Panc1 (cell line): ENCODE data around the gene TAL1. TPM values are rescaled to one million over a fixed set of nuclear protein-coding genes. Genes with fewer than 3 reads are reported as not detected.

Source experiments
- ATAC-seq: fragments of 200-7000 bp; cut with Tn5 transposase; 2 replicates; pipeline ENCODE4 v1.9.1; 2020; ENCODE audit warnings: mild to moderate bottlenecking, moderate library complexity
- BruUV-seq: library from RNA; stranded (reverse); fragments of 400-500 nt; replicated peaks from 2 replicates; lab custom pipeline; 2021; lab: Mats Ljungman, UMichigan
- CTCF ChIA-PET: fragments of 300-600 bp; sonication (Branson Sonifier 250); formaldehyde crosslinking; loops from one replicate; lab custom pipeline; 2022; ENCODE audit warnings: antibody characterized with exemption; lab: Charles Lee
- POLR2A ChIA-PET: fragments of 300-600 bp; sonication (Branson Sonifier 250); formaldehyde crosslinking; loops from one replicate; lab custom pipeline; 2022; ENCODE audit warnings: antibody characterized with exemption; lab: Charles Lee
- DNase-seq: peaks from one replicate; pipeline ENCODE4 v3.0.0-alpha.2; 2010; ENCODE audit warnings: low read depth, low spot score
- H3K27ac ChIP-seq: 2 replicates; pipeline ENCODE4 v1.5.1; 2011; ENCODE audit warnings: mild to moderate bottlenecking, low read length, inconsistent platforms
- H3K27me3 ChIP-seq: fragments of 200-500 bp; sonication (Bioruptor generic); 2 replicates; pipeline ENCODE4 v1.6.0; 2014; ENCODE audit warnings: low read length, inconsistent platforms; ENCODE audit not compliant: control insufficient read depth, insufficient read depth
- H3K36me3 ChIP-seq: fragments of 200-500 bp; sonication (Bioruptor generic); 2 replicates; pipeline ENCODE4 v1.5.1; 2014; ENCODE audit warnings: inconsistent platforms, mild to moderate bottlenecking, low read length, moderate library complexity; ENCODE audit not compliant: control insufficient read depth, insufficient read depth
- H3K4me1 ChIP-seq: 2 replicates; pipeline ENCODE4 v1.5.1; 2011; ENCODE audit warnings: inconsistent platforms, mild to moderate bottlenecking, low read length, moderate library complexity; ENCODE audit not compliant: control insufficient read depth, insufficient read depth
- H3K4me3 ChIP-seq, 2 experiments: 2 replicates each; pipeline ENCODE4 v1.5.1; 2011 to 2012; ENCODE audit warnings: low read depth in 2 of 2, low read length in 2 of 2, mild to moderate bottlenecking in 2 of 2, inconsistent platforms in 1 of 2, moderate library complexity in 1 of 2
- H3K9me3 ChIP-seq: fragments of 200-500 bp; sonication (Bioruptor generic); 2 replicates; pipeline ENCODE4 v1.5.1; 2014; ENCODE audit warnings: low read depth, mild to moderate bottlenecking, inconsistent platforms, low read length, moderate library complexity; ENCODE audit not compliant: control insufficient read depth, insufficient read depth
- CTCF ChIP-seq: fragments of 450-650 bp; IDR thresholded peaks from 2 replicates; pipeline ENCODE4 v1.5.1; 2017; ENCODE audit warnings: mild to moderate bottlenecking
- POLR2AphosphoS5 ChIP-seq: IDR thresholded peaks from 2 replicates; pipeline ENCODE4 v1.6.1; 2012; ENCODE audit warnings: mild to moderate bottlenecking, low read depth, low read length, moderate library complexity
- REST ChIP-seq, 2 experiments: IDR thresholded peaks; 2 replicates each; pipeline ENCODE4 v1.6.1; 2011 to 2012; ENCODE audit warnings: low read depth in 2 of 2, control low read depth in 1 of 2, low read length in 1 of 2, mild to moderate bottlenecking in 1 of 2, moderate library complexity in 1 of 2; ENCODE audit not compliant: insufficient read depth in 1 of 2
- SIN3A ChIP-seq: IDR thresholded peaks from 2 replicates; pipeline ENCODE4 v1.6.1; 2012; ENCODE audit warnings: low read depth, mild to moderate bottlenecking, low read length, moderate library complexity, borderline replicate concordance; ENCODE audit not compliant: insufficient read depth
- TCF7L2 ChIP-seq: IDR thresholded peaks from 2 replicates; pipeline ENCODE4 v1.6.1; 2011; ENCODE audit warnings: mild to moderate bottlenecking, low read depth, low read length, inconsistent platforms
- in situ Hi-C: cut with HindIII; loops from 2 replicates; pipeline ENCODE4 v1.10.0; 2016; ENCODE audit warnings: low sequenced_read_pairs, low pct_unique_long_range_greater_than_20kb
- intact Hi-C: fragments of 100-400 bp; cut with micrococcal nuclease; formaldehyde crosslinking; loops from one replicate; pipeline ENCODE4 v1.10.0; 2022; ENCODE audit not compliant: unreplicated experiment
- total RNA-seq: library from RNA; stranded (reverse); gene quantifications from one replicate; pipeline ENCODE4 v1.2.1, GENCODE V29; 2021; ENCODE audit not compliant: unreplicated experiment

Gene TAL1
- total RNA-seq, 1 experiment from 2014 or later, result 0.05 TPM

GRCh38 chr1:47222476-47222875, 9.5 kb downstream of the TAL1 start:
- Histone ChIP-seq H3K27ac (no peak overlapping the region), H3K4me1 (0 out of 2 replicates have a peak, but pooled peaks cover 2% of the 10 kb centered on the region), H3K9me3 (no peaks in the 10 kb centered on the region), H3K4me3 (no peak overlapping the region), H3K27me3 (peaks cover 15% of the 10 kb centered on the region; the same call in 1 of the 2 replicates), H3K36me3 (no peaks in the 10 kb centered on the region)
- ChIA-PET POLR2A (no interaction called here), CTCF (no interaction called here)
- no peak for ATAC-seq
- BruUV-seq, result no TSS peak
- in situ Hi-C loops (no loop called here), intact Hi-C loops (no loop called here)
- TF ChIP-seq SIN3A, result no peak
- no peak for DNase-seq

GRCh38 chr1:47219590-47220220, 12.3 kb downstream of the TAL1 start:
- CTCF ChIA-PET, result no interaction called here
- intact Hi-C loops, result no loop called here
- H3K4me1 ChIP-seq, result no peaks in the 10 kb centered on the region
- DNase-seq (no peak), ATAC-seq (no peak)
- in situ Hi-C loops, result no loop called here
- no peaks in the 10 kb centered on the region for H3K9me3 ChIP-seq
- POLR2A ChIA-PET, result no interaction called here
- H3K27me3 ChIP-seq, result peaks cover 4% of the 10 kb centered on the region; the same call in 1 of the 2 replicates
- no peaks in the 10 kb centered on the region for H3K36me3 ChIP-seq
- no peak overlapping the region for H3K27ac ChIP-seq
- no peak for TF ChIP-seq POLR2AphosphoS5
- TF ChIP-seq CTCF, result no peak
- TF ChIP-seq REST (IDR thresholded peaks at IDR 0.05; ENCODE audit: insufficient read depth in 1 of 2, low read depth in 2 of 2, low read length in 1 of 2), result no peak
- TF ChIP-seq TCF7L2, result no peak
- no peak for TF ChIP-seq SIN3A
- no TSS peak for BruUV-seq
- no peak overlapping the region for H3K4me3 ChIP-seq

- in situ Hi-C loops (no loop called here), intact Hi-C loops (no loop called here)
- H3K9me3 ChIP-seq, result no peaks in the 10 kb centered on the region
- H3K4me3 ChIP-seq, result no peak overlapping the region
- no peak overlapping the region for H3K27ac ChIP-seq
- ChIA-PET POLR2A (no interaction called here), CTCF (no interaction called here)
- H3K36me3 ChIP-seq, result no peaks in the 10 kb centered on the region
- H3K4me1 ChIP-seq, result no peaks in the 10 kb centered on the region
- H3K27me3 ChIP-seq, result peaks cover 4% of the 10 kb centered on the region; the same call in 1 of the 2 replicates
- TF ChIP-seq REST (IDR thresholded peaks at IDR 0.05; ENCODE audit: insufficient read depth in 1 of 2, low read depth in 2 of 2, low read length in 1 of 2), result no peak
- no peak for TF ChIP-seq SIN3A
- no peak for TF ChIP-seq POLR2AphosphoS5
- no TSS peak for BruUV-seq
- DNase-seq, result no peak
- no peak for ATAC-seq
Measured at GRCh38 chr1:47219001-47219400, 13.0 kb downstream of the TAL1 start.
